Dedifferentiated amniotic fluid mesenchymal stem cell (primary cell): Measurements from ENCODE around the gene ABCB9.
"Not testable (repeated sequence)": the region's sequence is repeated elsewhere in the genome, so short reads cannot be mapped to it uniquely, and the experiment has no call there.

ENCODE experiments used
- DNase-seq: peaks from one replicate; pipeline ENCODE4 v3.0.0-alpha.2; 2016; ENCODE audit errors: extremely low spot score

Gene ABCB9

DNA sequence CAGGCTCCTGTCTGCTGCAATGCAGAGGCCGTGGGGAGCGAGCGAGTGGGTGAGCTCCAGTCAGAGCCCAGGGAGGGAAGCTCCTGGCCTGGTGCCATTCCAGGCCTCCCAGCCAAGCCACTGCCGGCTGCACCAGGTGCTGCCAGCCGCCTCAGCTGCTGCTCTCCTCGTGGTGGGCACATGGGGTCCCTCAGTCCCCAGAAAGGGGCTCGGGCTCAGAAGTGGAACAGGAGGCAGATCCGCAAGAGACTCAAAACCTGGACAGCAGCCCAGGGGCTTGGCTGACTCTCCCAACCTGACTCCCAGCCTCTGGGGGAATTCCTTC lies 2.4 kb downstream of the ABCB9 start:
- DNase-seq = no peak

DNA sequence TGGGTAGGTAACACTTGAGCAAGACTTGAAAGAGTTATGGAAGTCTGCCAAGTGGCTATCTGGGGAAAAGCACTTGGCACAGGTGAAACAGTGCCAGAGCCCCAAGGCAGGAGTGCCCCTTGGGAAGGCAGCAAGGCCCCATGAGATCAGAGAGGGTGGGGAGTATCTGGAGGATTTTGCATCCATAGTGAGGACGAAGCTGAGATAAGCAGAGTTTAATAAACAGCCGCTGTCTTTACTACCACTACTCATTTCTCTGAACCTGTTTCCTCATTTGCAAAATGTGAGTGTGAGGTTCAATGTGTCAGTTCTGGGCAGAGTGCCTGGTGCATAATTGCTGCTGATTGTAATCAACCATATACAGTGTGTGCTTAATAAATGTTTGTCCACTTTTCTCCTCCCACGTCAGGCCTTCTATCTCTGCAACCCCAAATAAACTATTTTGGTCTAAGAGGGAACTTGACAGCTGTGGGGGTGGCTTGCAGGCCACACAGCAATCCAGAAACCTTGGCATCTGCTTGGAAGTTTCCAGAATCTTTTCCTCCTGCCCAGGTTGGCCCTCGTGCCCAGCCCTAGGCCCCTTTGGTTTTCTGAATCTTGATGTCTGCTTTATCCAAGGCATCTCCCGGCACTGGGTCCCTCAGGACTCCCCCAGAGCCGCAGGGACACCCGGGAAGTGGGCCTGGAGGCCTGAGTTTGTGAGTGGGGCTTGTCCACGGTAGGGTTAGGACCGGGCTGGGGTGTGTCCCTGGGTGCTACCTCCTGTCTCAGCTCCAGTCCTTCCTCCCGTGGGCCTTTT lies 4.5 kb downstream of the ABCB9 start:
- no peak for DNase-seq

- DNase-seq = no peak
Observed at GRCh38 chr12:122960193-122960569, 6.1 kb downstream of the ABCB9 start.

DNA sequence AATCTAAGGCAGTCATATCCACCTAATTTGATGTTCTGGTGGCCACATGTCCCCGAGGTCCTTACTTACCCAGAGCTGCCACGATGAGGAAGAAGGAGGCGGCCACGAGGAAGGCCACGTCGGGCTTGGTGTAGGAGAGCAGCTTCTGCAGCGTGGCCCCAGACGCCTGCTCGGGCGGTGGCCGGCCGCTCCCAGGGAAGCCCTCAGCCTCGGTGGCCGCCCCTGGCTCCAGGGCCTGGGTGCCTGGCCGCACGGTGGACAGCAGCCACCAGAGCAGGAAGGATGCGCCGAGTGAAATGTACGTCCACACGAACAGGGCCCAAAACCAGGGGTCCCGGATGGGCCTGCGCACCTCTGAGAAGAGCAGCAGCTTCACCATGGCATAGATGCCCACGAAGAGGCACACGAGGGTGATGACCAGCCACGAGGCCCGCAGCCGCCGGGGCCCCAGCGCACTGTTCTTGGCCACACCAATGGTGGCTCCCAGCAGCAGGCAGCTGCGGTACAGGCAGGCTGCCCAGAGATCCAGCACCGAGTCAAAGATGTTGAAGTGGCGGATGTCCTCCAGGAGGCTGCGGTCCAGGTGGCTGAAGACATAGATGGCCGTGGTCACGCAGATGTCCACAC lies 6.6 kb downstream of the ABCB9 start:
- no peak for DNase-seq

GRCh38 chr12:122958198-122958888 lies 7.9 kb downstream of the ABCB9 start:
- no peak for DNase-seq

GRCh38 chr12:122956035-122956434 lies 10.2 kb downstream of the ABCB9 start:
- DNase-seq = no peak

DNA sequence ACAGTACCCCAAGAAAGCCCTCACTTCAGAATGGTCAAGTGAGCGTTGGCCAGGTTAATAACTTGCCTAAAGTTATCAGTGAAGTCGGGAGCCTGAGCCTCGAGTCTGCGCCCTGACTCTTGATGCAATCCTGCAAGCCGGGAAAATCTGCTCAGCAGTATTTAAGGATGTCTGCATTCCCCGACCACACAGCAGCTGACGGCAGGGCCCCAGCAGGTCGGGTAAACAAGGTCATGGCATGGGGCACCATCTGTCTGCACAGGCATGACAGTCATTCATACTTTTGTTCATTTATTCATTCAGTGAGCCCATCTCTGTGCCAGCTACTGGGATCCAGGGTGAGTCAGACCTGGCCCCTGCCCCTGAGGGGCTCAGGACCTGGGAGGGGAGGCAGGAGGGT lies 11.1 kb downstream of the ABCB9 start:
- no peak for DNase-seq

- peak; percentile 58 for DNase-seq
Observed at GRCh38 chr12:122951979-122952892, 14.0 kb downstream of the ABCB9 start.

DNA sequence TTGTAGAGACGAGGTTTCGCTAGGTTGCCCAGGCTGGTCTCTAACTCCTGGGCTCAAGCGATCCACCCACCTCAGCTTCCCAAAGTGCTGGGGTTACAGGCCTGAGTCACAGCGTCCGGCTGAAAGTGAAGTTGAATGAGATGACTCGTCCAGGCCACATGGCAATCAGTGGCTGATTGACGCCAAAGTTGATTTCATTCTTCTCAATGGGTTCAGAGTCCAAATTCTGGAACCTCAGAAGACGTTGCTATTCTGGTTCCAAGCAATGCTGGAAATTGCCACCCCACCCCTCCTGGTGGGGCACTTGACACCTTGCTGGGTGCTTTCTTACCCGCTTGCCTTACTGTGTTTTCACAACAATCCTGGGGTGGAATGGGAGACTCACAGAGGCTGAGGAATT lies 14.9 kb downstream of the ABCB9 start:
- no peak for DNase-seq

- no peak for DNase-seq
Observed at GRCh38 chr12:122949816-122950675, 16.2 kb downstream of the ABCB9 start.

DNA sequence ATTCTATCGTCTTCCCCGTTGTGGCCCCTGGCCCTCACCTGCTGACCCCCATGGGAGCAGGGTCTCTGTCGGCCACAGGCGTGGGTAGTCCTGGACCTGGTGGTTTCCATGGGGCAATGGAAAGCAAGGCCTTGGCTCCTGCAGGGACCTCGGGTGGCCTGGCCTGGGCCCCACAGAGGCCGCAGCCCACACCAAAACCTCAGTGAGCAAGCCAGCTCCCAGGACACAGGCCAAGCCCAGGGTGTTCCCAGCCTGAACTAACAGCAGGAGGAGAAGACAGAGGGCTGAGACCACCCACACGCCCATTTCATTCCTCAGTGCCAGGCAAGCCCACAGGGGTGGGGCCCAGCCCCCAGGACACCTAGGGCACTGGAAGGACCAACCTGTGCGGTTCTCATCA lies 16.9 kb downstream of the ABCB9 start:
- no peak for DNase-seq

DNA sequence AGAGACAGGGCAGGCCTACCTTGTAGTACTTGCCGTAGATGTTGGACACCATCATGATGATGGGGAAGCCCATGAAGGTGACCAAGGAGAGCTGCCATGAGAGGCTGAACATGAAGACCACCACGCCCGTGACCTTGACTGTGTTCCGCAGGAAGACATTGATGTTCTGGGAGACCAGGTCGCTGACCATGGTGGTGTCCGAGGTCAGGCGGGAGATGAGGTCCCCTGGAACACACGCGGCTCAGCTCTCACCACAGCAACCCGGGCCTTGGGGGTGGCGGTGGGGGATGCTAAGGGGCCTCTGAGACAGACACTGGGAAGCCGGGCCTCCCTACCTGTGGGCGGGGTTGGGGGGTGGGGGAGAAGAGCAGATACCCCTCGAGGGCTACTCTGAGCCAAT lies 17.7 kb downstream of the ABCB9 start:
- no peak for DNase-seq

DNA sequence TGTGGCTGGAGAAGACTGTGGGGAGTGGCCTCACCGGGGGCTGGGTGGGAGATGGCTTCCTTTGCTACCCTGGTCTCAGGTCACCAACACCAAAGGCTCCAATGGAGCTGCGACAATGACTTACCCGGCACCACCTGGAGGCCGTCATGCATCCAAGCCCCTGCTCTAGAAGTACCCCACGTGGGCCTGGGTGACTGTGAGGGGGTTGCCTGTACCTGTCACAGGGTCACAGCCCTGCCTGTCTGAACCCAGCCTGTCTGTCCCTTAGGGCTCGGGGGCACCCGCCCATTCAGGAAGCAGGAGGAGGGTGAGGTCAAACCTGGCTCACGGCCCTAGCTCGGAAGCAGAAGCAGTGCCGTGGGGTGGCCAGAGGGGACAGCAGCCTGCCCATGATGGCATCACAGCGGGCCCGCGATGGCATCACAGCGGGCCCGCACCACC lies 18.9 kb downstream of the ABCB9 start:
- no peak for DNase-seq

DNA sequence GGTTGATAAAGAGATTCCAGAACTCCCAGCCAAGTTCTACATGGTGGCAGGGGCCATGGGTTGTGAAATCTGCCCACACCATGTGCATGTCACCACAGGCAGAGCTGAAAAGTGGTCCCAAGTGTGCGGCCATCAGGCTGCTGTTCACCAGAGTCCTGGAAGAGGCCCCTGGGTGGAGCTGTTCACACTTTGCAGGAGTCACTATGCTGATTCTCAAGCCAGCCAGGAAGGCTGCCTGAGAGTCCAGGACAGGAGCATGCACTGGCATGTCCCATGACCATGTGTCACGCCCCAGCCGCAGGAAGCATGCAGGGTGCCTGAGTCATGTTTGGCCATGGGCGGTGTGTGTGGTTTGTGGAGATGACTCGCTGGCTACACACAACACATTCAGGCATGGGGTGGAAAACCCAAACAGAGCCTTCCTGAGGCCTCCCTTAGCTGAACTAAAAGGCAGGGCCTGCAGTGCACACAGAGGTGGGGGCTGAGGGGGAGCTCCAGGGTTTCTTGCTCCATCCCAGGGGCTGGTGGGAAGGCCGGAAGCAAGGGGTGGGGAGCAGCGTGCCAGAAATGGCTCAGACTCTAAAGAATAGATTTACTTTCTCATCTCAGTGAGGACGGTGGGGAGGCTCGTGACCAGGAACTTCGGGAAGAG lies 19.4 kb downstream of the ABCB9 start:
- peak; percentile 98 for DNase-seq

DNA sequence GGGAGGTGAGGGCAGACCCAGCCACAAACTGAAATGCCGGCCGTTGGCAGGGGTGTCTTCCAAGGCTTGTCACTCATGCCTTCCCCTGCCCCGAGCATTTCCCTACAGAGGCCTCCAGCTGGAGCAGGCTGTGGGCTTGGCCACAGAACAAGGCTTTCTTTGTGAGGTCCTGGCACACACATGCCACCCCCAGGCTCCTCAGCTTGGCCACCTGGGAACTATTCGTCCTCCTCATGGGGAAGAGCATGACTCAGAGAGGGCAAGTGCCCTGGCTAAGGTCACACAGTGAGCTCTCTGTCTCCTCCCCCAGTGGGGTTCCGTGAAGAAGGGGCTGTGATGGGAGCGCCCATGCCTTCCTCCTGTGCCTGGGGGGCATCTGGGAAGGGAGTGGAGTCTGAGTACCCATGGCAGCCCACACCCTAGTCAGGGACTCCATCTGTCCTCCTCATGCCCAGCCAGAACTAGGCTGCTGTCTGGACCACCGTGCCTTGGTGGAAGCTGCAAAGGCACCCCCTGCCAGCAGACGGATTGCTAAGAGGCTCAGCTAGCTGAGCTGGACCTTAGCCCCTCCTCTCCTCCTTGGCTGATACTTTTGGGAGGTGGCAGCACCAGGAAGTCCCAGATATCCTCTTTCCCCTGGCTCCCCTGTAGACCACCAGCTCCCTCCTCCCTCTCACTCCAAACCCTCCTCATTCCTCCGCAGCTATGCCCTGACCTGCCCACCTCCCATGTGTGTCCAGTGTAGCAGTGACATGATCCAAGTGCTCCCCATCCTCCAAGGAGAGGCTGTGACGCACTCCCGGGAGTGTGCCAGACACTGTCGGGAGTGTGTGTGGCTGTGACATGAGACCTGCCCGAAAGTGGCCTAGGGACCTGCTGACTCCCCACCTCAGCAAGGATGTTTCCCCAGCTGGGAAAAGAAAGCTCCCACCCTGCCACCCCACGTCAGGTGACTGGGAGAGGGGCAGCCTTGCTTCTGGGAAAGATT lies 21.4 kb downstream of the ABCB9 start:
- DNase-seq = no peak

DNA sequence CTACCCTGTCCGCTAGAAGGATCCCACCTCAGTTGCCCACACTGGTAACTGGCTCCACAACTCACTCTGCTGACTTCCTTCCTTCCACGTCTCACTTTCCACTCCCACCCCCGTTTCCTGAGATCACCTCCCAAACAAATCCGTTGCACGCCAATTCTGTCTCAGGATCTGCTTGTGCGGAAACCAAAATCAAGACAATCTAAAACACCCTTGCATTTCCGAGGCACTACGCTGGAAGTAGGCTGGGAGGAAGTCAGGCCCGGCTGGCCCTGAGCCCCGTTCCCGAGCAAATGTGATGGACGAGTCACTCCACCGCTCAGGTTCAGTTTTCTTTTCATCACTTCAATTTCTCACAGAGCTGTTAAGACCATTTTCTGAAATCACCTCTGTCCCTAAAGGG lies 23.1 kb downstream of the ABCB9 start:
- no peak for DNase-seq

- no peak for DNase-seq
Observed at GRCh38 chr12:122942637-122943036, 23.6 kb downstream of the ABCB9 start.

DNA sequence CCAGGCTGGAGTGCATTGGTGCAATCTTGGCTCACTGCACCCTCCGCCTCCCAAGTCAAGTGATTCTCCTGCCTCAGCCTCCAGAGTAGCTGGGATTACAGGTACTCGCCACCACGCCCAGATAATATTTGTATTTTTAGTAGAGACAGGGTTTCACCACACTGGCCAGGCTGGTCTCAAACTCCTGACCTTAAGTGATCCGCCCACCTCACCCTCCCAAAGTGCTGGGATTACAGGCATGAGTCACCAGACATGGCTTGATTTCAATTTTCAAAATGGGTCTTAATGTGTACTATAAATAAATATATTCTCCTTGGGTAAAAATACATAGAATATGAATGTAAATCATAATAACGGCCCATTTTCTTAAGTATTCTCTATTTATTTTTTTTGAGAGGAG lies 24.9 kb downstream of the ABCB9 start:
- DNase-seq = not testable (repeated sequence)

DNA sequence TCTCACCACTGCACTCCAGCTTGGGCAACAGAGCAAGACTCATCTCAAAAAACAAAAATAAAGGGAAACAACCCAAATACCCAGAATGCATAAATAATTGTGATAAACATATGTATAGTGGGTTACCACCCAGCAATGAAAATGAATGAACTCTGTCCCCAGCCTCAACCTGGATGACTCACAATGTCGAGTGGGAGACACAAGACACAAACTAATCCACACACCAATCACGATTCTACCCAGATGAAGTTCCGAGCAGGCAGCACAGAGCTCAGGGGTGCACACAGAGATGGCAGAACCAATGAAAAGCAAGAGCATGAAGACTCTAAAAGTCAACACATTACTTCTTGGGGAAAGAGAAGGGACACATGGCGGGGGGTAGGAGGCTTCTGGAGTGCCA lies 27.1 kb downstream of the ABCB9 start:
- no peak for DNase-seq
